Activated T-helper 1 cell treated with anti-CD3 and anti-CD28 coated beads, Interleukin-2, amount 50 U/mL, for 16 hours (primary cell): Measurements from ENCODE around the gene FAM117B.
A peak's percentile ranks its signal among the peaks of the same experiment; 100 is the strongest.

Experiments used
- DNase-seq, 2 donors: peaks; one replicate each; pipeline ENCODE4 v3.0.0-alpha.2; 2020; ENCODE audit warnings: low read depth in 1 of 2, low spot score in 1 of 2

FAM117B gene

DNA sequence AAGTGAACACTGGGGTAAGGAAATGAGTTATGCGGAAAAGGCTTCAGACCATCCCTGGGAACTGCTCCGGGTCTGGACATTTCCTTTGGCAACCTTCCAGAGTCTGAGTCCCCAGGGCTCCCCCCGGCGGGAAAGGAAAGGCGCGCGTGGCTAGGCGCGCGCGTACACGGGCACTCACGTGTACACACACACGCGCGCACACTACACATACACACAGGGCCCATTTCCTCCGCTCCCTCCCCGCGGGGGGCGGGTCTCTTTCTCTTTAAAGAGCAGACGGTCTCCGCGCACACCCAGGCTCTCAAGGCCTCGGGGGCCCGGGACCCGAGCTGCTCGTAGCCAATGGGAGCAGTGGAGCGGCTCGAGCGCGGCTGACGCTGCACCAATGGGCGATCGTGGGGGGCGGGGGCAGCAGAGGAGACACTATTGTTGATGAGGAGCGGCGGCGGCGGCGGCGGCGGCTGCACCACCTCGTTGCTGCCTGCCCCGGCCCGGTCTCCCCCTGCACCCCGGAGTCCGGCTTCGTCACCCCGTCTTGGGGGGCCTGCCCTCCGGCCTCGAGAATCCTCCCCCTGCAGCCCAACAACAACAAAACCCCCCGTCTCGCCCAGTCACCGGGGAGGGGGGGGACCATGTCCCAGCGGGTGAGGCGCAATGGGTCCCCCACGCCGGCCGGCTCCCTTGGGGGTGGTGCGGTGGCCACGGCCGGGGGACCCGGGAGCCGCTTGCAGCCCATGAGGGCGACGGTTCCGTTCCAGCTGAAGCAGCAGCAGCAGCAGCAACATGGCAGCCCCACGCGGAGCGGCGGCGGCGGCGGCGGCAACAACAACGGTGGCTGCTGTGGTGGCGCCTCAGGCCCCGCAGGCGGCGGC lies at the start of gene FAM117B:
TSS of gene FAM117B (plus strand) at position 414 of the 872 bp plus-strand sequence. CDS start at position 633, 219 bp downstream.
- DNase-seq = peak; percentile 97 to 98

DNA sequence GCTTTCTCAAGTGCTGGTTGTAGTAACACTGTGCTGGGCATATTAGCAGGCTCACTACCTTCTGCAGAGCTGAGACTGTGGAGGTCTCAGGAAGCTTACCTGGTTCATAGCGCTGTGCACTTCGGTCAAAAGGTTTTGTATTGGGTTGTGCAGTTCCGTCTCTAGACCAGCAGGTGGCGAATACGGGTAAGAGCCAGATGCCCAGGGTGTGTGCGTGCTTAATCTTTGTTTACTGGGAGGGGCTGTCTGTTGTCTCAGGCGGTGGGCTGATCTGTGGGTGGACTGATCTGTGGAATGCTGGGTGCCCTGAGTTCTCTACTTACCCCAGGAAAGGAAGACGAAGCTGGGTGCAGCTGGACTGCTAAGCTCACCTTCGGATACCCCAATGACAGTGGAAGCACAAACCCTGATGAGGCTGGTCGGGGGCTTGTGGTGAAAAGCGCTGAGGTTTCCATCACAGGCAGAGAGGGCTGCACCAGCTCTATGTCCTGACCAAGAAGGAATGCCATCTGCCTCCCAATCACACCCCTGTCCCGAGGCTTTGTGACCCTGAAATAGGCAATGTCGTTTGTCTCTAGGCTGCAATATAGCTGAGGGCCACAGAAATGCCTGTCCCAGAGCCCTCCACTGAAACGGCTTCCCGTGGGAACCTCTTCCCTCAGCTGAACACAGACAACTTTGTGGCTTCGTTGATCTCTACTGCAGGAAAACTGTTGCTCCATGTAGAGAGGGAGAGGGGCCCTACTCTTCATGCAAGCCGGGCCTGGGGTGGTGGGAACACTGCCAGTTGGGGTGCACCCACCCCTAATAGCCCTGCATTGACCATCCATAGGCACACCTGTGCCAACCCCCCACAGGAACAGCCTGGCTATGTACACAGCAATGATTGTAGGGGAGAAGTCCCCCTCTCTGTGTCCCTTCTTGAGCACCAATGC lies 45.9 kb upstream of the FAM117B start:
- DNase-seq = peak; percentile 35 to 36

DNA sequence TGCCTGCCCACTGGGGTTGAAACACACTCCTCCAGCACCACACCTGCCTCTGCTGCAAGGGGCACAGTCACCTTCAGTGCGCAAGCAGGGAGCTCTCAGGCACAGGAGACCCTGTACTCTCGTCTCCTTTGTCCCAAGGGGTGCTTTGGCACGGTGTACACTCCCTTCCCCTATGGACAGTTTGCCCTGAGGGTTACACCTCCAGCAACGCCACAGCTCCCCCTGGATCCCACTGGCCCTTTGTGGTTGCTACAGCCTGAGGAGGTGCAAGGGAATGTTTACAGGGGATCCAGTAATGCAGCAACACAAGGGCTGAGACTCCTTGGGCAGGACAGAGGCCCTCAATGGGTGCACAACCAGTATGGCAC lies 45.2 kb upstream of the FAM117B start:
- no peak for DNase-seq

DNA sequence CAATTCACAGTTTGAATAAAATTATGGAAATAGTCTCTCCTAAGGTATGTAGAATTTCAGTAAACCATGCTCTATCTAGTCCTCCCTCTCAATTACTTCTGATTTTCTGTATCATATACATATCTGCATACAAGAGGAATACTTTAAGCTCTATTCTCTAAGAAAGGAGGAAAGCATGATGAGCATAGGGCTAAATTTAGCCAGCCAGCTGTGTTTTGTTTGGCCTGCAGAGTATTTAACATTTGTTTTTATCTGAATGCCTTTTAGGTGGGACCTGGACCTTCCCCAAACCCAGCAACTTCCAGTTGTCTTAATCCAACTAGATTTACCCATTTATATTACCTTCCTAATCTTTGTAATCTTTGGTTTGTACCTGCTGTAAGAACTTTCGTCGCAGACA lies 42.2 kb upstream of the FAM117B start:
- DNase-seq = no peak

DNA sequence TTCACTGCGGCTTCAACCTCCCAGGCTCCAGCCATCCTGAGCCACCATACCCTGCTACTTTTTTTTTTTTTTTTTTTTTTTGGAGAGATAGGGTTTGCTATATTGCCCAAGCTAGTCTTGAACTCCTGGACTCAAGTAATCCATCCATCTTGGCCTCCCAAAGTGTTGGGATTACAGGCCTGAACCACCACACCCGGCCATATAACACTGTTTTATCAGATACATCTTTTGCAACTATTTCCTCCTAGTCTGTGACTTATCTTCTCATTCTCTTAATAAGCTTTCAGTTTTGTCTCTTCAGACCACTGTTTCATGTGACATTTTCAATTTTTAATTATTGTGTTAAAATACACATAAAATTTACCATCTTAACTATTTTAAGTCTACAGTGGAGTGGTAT lies 35.7 kb upstream of the FAM117B start:
- no peak for DNase-seq

DNA sequence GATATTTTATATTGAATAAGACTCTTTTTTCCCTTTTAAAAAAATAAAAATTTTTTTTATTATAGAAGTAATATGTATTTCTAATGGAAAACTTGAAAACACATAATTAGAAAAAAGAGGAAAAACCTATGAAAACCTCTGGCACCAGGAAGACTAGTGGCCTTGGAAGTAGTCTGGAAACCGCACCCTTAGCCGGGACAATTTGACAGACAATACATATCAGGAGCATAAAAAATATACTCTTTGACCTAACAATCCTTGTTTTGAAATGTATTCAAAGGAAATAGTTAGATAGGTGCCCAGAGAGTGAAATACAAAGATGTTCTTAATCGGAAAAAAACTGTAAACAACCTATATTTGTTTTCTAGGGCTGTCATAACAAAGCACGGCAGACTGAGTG lies 34.9 kb upstream of the FAM117B start:
- no peak for DNase-seq

DNA sequence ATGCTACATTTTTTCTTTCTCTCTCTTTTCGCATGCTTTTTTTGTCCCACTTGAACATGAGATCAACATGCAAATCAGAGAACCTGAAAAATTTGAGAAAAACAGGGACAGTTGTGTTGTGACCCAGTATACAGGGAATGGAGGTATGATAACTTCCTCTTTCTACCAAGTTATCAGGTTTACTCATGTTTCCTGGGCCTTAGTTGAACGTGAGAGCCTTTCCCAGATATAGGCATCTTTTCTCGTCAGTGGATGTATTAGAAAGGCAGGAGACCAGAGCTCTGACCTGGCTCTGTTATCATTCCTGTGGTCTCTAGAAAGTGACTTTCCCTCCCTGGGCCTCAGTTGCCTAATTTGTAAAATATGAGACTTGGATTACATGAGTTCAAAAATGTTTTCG lies 30.1 kb upstream of the FAM117B start:
- no peak for DNase-seq

DNA sequence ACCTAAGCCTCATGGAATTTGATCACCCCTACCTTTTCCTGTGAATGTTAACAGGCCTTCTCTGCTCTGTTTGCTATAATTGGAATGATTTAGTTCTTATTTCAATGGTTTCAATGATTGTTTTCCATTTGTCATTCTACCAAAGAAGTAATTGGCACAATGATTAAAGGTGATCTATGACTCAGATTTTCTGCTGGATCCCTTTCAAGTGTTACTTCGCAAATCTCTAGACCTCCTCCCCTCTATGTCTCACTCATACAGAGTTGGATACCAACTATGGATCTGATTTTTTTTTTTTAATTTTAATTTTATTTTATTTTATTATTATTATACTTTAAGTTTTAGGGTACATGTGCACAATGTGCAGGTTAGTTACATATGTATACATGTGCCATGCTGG lies 29.6 kb upstream of the FAM117B start:
- DNase-seq = no peak

DNA sequence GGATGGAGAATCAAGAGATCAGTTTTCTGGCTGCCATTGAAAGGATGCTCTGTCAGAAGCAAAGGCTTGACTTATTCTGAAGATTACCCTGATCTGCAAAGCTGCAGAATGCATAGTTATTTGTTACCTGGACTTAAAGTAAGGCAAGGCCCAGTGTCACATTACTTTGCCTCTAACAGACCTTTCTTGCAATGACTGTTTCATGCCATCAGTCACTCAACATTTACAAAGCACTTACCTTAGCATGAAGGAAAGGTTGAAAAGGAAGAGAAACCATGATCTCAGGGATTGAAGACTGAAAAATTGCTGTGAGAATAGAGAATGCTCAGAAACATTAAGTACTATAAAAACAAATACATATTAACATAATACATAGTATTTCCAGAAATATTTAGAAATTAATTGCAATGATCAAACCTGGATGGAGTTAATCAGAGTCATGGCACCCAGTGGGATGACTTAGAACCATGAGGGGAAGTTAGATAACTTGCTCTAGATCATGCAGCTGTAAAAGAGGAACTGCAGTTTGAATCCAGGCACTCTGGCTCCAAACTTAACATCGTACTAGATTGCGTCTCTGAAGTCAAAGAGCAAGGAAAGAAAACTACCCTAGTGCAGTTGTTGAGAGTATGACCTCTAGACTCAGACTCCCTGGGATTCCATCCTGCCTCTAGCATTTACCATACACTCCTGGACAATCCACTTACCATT lies 26.5 kb upstream of the FAM117B start:
- no peak for DNase-seq

DNA sequence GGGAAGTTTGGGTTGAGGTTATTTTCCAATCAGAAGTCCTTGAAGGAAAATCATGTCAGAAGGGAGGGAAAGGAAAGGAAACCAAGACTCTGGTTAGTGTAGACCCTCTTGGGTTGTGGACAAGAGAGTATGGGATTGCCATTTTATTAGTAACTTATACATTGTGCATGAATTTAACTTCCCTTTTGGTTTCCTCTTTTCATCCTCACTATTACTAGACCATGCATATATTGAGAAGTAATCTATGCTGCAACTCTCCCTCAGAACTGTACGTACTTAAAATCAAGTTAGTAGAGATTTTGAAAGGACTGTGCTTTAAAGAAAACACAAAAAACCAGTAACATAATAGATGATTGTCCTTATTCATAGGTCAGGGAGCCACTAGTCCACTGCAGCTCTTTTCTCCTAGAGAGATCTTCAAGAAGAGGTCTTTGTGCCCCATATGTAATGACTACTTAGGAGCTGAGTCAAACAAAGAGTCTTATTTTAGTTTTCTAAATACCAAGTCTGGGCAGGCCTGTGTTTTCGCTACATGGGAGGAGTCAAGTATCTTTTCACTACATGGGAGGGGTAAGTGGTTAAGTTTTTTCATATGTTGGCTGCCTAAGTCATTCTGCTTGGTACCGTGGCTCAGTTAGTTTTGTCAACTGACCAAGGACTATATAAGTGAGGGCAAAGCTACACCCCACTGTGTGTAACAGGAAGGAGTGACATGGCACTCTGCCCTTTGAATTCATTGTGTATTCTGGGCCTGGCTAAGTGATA lies 25.2 kb upstream of the FAM117B start:
- no peak for DNase-seq

DNA sequence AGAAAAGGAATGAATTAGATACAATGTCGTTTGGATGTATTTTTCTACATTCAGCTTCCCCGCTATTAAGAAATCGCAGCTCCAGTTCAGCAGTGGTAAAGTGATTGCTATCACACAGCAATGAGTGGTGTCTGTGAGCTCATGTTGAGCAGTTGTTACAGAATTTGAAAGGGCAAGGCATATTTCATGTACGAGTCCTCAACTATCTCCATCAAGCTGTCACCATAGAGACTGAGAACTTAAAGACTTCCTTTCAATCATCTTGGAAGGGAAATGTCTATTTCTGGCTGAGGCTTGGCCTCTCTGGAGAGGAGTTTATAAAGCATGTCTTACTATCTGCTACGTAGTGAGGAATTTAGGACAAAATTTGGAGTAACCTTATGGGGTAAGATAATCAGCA lies 24.4 kb upstream of the FAM117B start:
- DNase-seq = no peak

DNA sequence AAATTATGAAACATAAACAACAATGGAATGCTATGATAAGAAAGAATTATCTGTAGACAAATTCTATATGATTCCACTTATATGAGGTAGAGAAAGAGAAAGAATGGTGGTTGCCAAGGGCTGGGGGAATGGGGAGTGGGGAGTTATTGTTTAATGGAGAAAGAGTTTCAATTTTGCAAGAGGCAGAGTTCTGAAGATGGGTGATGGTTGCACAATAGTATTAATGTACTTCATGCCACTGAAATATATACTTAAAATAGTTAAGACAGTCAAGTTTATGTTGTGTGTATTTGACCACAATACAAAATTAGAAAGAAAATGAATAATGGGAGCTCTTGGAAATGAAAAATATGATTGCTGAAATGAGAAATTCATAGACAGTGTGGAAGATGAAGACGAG lies 22.6 kb upstream of the FAM117B start:
- DNase-seq = no peak

DNA sequence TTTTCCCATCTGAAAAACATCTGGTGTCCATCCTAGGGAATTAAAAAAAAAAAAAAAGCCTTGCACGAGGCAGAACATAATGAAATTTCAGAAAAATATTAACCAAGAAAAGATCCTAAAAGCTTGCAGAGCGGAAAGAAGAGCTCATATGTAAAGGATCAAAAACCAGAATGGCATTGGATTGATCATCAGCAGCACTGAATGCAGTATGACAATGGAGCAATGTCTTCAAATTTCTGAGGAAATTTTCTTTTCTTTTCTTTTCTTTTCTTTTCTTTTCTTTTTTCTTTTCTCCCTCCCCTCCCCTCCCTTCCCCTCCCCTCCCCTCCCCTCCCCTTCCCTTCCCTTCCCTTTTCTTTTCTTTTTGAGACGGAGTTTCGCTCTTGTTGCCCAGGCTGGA lies 21.3 kb upstream of the FAM117B start:
- DNase-seq = no peak

DNA sequence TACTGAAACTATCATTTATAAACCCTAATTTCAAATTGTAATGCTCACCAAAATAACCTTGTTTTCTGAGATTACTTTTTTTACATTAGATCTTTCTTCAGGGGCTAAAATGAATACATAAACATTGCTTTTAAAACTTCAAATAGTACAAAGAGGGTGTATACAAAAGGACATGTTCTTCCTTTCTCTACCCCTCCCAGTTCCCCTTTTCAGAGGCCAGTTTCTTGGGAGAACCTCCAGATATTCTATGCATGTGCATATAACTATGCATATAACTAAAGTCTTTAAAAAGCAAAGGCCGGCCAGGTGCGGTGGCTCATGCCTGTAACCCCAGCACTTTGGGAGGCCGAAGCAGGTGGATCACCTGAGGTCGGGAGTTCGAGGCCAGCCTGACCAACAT lies 10.6 kb upstream of the FAM117B start:
- no peak for DNase-seq

DNA sequence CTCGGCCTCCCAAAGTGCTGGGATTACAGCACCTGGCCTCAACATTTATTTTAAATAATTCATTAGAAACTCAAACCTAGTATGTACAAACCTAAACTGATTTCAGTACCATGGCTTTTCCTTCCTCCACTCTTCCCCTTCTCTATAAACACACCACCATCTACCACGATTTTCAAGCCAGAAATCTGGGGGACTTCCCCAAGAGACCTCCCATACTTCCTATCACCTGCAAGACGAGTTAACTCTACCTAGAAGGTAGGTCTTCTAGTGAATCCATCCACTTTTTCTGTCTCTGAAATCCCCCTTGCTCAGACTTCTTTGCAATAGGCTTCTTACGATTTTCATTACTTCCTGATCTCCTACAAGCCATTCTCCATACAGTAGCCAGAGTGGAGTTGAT lies 7.7 kb upstream of the FAM117B start:
- no peak for DNase-seq

DNA sequence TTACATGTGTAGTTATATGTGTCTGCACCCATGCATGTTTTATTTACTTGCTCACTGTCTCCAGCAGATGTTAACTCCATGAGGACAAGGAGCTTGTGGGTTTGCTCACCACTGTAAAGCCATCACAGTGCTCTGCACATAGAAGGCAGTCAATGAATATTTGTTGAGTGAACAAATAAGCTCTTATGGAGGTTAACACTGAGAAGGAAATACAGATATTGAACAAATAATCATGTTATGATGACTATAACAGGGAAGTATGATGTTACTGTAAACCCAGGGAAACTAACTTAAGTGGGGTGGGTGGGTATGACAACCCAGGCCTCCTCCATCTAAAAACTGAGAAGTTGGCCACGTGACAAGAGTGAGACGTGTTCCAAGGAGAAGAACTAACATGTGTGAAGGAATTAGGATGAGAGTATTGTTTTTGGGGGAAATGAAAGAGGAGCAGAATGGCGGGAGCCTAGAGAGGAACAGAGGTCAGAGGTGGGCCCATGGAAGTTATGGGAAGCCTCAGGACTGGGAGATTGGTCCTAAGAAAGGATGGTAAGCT lies 6.0 kb upstream of the FAM117B start:
- DNase-seq = no peak

DNA sequence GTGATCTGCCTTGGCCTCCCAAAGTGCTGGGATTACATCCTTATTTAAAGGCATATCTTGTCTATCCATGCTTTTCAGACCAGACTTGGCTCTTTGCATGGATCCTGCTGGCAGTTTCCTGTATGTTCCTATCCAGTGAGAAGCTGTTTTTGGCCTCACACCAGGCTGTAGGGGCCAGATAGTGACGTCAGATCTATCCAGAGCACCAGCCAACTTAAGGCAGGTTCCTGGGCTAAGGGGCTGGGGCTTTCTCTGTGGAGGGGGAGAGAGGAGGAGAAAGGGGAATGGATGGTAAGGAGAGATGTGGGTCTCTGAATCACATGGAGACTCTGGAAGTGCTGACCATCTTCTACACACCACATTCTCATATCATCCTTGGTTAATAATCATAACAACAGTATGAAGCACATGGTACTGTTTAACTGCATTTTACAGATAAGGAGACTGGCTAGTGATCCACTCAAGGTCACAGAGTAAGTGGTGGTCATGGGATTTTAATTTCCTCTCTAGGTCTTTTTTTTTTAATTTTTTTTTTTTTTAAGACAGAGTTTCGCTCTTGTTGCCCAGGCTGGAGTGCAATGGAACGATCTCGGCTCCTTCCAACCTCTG lies 2.0 kb upstream of the FAM117B start:
- no peak for DNase-seq

DNA sequence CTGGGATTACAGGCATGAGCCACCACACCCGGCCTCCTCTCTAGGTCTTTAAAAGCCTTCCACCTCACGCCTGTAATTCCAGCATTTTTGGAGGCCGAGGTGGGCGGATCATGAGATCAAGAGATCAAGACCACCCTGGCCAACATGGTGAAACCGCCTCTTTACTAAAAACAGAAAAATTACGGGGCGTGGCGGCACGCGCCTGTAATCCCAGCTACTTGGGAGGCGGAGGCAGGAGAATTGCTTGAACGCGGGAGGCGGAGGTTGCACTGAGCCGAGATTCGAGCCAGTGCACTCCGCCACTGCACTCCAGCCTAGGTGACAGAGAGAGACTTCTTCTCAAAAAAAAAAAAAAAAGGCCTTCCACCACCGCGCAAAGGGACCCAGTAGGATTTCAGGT lies 1.3 kb upstream of the FAM117B start:
- no peak for DNase-seq

DNA sequence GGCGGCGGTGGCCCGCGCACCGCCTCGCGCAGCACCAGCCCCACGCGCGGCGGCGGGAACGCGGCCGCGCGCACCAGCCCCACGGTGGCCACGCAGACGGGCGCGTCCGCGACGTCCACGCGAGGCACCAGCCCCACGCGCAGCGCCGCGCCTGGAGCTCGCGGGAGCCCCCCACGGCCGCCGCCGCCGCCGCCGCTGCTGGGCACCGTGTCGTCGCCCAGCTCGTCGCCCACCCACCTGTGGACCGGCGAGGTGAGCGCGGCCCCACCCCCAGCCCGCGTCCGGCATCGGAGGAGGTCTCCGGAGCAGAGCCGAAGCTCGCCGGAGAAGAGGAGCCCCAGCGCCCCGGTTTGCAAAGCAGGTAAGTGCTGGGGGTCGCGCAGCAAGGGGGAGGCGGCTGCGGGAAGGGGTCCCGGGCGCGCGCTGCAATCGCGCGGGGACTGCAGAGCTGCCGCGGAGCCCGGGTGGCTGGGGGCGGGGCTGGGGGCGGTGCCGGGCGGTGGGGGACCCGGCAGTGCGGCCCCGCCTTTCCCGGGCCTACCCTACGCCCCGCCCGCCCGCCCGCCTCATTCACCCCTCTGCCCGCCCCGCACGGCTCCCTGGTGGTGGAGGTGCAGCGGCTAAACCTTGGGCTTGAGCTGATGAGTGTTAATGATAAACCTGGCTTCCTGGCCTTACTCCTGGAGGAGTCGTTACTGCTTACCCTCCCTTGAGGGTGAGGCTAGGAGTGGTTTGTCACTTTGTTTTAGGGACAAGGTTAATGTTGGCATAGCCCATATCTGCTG lies 851 bp downstream of the FAM117B start:
- DNase-seq = peak; percentile 70 to 79

DNA sequence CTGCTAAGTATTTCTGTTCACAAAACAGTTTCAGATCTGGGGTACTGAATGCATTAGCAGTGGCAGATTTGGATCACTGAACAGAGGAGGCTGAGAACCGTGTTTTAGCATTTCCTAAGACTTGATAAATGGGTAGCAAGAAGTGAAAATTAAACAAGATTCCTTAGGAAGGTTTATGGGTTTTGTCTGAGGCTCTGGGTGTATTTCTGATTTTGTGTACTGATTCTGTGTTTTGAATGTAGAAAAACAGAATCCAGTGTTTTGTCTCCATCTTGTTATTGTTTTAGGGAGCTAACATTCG lies 1.4 kb downstream of the FAM117B start:
- no peak for DNase-seq
